ENCODE results near the gene PFKFB3.
"Not testable (repeated sequence)": the region's sequence is repeated elsewhere in the genome, so short reads cannot be mapped to it uniquely, and the experiment has no call there.

The PFKFB3 gene

GRCh38 chr10:6202684-6203330 is at the start of gene PFKFB3:
Gene PFKFB3 (plus strand): TSS chr10:6202932. CDS start chr10:6203261, 329 bp downstream.
- DNase-seq (ENCODE audit: low spot score): peak; percentile 97

- DNase-seq (ENCODE audit: low spot score): no peak
Measured at GRCh38 chr10:6153845-6154244, 48.9 kb upstream of the PFKFB3 start.

- DNase-seq (ENCODE audit: low spot score): no peak
Measured at GRCh38 chr10:6154566-6154965, 48.2 kb upstream of the PFKFB3 start.

GRCh38 chr10:6158276-6158675 is 44.5 kb upstream of the PFKFB3 start:
- no peak for DNase-seq (ENCODE audit: low spot score)

- DNase-seq (ENCODE audit: low spot score): no peak
Measured at GRCh38 chr10:6161921-6162320, 40.8 kb upstream of the PFKFB3 start.

GRCh38 chr10:6162589-6163356 is 40.0 kb upstream of the PFKFB3 start:
- no peak for DNase-seq (ENCODE audit: low spot score)

GRCh38 chr10:6163364-6164270 is 39.1 kb upstream of the PFKFB3 start:
- peak; percentile 99 for DNase-seq (ENCODE audit: low spot score)

- DNase-seq (ENCODE audit: low spot score): no peak
Measured at GRCh38 chr10:6164271-6165095, 38.2 kb upstream of the PFKFB3 start.

- no peak for DNase-seq (ENCODE audit: low spot score)
Measured at GRCh38 chr10:6165221-6165725, 37.5 kb upstream of the PFKFB3 start.

GRCh38 chr10:6165933-6166332 is 36.8 kb upstream of the PFKFB3 start:
- DNase-seq (ENCODE audit: low spot score): not testable (repeated sequence)

- no peak for DNase-seq (ENCODE audit: low spot score)
Measured at GRCh38 chr10:6167456-6167855, 35.3 kb upstream of the PFKFB3 start.

- DNase-seq (ENCODE audit: low spot score): no peak
Measured at GRCh38 chr10:6168084-6168483, 34.6 kb upstream of the PFKFB3 start.

GRCh38 chr10:6170638-6171037 is 32.1 kb upstream of the PFKFB3 start:
- peak; percentile 61 for DNase-seq (ENCODE audit: low spot score)

GRCh38 chr10:6171881-6172695 is 30.6 kb upstream of the PFKFB3 start:
- DNase-seq (ENCODE audit: low spot score): no peak

- no peak for DNase-seq (ENCODE audit: low spot score)
Measured at GRCh38 chr10:6173203-6173602, 29.5 kb upstream of the PFKFB3 start.

- no peak for DNase-seq (ENCODE audit: low spot score)
Measured at GRCh38 chr10:6174201-6174874, 28.4 kb upstream of the PFKFB3 start.

- DNase-seq (ENCODE audit: low spot score): no peak
Measured at GRCh38 chr10:6175329-6176055, 27.2 kb upstream of the PFKFB3 start.

- DNase-seq (ENCODE audit: low spot score): no peak
Measured at GRCh38 chr10:6176691-6177231, 26.0 kb upstream of the PFKFB3 start.

- no peak for DNase-seq (ENCODE audit: low spot score)
Measured at GRCh38 chr10:6177880-6178281, 24.9 kb upstream of the PFKFB3 start.
